GM12873 (cell line): ENCODE results near the gene SEC23A.

ENCODE experiments used
- CTCF ChIP-seq: IDR thresholded peaks from 2 replicates; pipeline ENCODE4 v1.5.1; 2012; ENCODE audit warnings: low read depth, mild to moderate bottlenecking, moderate library complexity, low read length, control low read depth; ENCODE audit not compliant: insufficient read depth; ENCODE audit errors: missing control alignments

SEC23A gene

GRCh38 chr14:38991299-38991698 is 111.7 kb downstream of the SEC23A start:
- TF ChIP-seq CTCF = no peak

GRCh38 chr14:38989922-38990546 is 113.0 kb downstream of the SEC23A start:
- no peak for TF ChIP-seq CTCF

- TF ChIP-seq CTCF = no peak
Measured at GRCh38 chr14:38987781-38988180, 115.3 kb downstream of the SEC23A start.

- no peak for TF ChIP-seq CTCF
Measured at GRCh38 chr14:38982837-38983236, 120.2 kb downstream of the SEC23A start.

- no peak for TF ChIP-seq CTCF
Measured at GRCh38 chr14:38982278-38982677, 120.8 kb downstream of the SEC23A start.
